Cardiac muscle cell (in vitro differentiated cells and primary cell): ENCODE data around the gene C19orf25. TPM values are rescaled to one million over a fixed set of nuclear protein-coding genes. Genes with fewer than 3 reads are reported as not detected.

Experiments used
- DNase-seq, 2 donors: peaks; one replicate each; pipeline versions ENCODE4 v3.0.0 to v3.0.0-alpha.2; 2010 to 2017; ENCODE audit warnings: low read depth in 1 of 2, low spot score in 1 of 2
- H3K27ac ChIP-seq: fragments of 200-600 bp; sonication (generic); 2 replicates; pipeline ENCODE4 v1.5.1; 2016
- H3K27me3 ChIP-seq: fragments of 200-600 bp; sonication (generic); 2 replicates; pipeline ENCODE4 v1.6.0; 2016; ENCODE audit warnings: control low read depth
- H3K36me3 ChIP-seq: fragments of 200-600 bp; sonication (generic); 2 replicates; pipeline ENCODE4 v1.5.1; 2016; ENCODE audit warnings: control low read depth
- H3K4me1 ChIP-seq: fragments of 200-600 bp; sonication (generic); 2 replicates; pipeline ENCODE4 v1.8.1; 2017; ENCODE audit warnings: low read depth, mild to moderate bottlenecking, mixed run types
- H3K4me3 ChIP-seq: fragments of 200-600 bp; sonication (generic); 2 replicates; pipeline ENCODE4 v1.5.1; 2016; ENCODE audit warnings: mild to moderate bottlenecking
- H3K9me3 ChIP-seq: fragments of 200-600 bp; sonication (generic); 2 replicates; pipeline ENCODE4 v1.5.1; 2017; ENCODE audit warnings: low read depth, mild to moderate bottlenecking, control low read depth
- polyA plus RNA-seq: library from polyadenylated mRNA; unstranded; fragments of >200 nt; fragmentation: Nextera tagmentation; extraction: Ambion mirVana; gene quantifications from 2 replicates; pipeline ENCODE4 v1.2.1, GENCODE V29; 2016
- total RNA-seq: library from RNA; depleted of rRNA; stranded (reverse); fragments of >200 nt; gene quantifications from 2 replicates; pipeline ENCODE4 v1.2.3, GENCODE V29; 2016
- TF ChIP-seq, protein P1 (sequence below): IDR thresholded peaks from 2 replicates; pipeline ENCODE4 v1.5.1; 2012; ENCODE audit warnings: low read depth, mild to moderate bottlenecking, low read length

C19orf25 gene
- total and polyA plus RNA-seq, 2 experiments from 2014 or later = 52.4 to 84.9 TPM

DNA sequence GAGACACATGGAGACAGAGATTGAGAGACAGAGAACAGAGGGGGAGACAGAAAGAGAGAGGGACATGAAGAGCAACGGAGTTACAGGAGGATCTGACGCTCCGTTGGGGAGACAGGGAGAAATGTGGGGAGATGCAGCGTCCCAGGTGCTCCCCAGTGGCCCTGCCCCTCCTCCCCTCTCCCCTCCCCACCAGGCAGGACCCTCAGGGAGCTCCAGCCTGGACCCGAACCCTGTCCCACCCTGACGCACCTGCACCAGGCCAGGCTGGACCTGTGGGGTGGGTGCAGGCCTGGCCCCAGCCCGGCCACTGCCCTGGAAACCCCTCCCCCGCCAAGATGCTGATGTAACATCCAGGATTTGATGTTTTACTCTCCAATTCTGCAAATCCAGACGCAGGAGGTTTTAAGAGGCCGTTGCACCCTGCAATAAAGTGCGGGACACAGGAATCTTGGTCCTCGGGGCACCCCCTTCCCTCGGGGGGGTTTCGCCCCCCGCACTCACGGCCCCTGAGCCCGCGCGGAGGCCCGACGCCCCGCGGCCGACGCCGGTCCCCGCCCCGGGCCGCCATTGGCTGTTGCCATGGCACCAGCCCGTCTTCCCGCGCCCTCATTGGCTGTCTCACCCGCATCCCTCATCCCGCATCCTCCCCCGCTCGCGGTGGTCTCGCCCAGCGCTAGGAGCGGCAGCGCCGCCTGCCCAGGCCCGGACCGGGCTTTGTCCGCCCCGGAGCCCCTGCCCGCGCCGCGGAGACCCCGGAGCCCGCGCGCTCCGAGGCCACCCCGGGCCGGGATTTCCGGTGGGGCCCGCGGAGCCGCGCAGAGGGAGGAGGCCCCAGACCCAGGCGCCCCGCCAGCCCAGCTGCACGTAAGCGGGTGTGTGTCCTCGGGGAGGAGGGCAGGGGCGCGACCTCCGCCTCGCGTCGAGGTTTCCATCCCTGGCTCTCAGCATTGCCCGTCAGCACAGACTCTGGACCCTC, 29.3 kb downstream of the C19orf25 start, which contains the start of gene APC2:
Gene APC2 (plus strand): TSS at position 655 of the 976 bp plus-strand sequence. CDS start 2,881 bp downstream, outside the sequence.
- Histone ChIP-seq H3K36me3 (no peaks in the 10 kb centered on the region), H3K9me3 (no peaks in the 10 kb centered on the region), H3K4me1 (peaks cover 5% of the 10 kb centered on the region), H3K4me3 (no peak within 1 kb of the TSS), H3K27ac (no peak within 1 kb of the TSS), H3K27me3 (peaks cover 95% of the 10 kb centered on the region)
- DNase-seq = peak in 1 of 2 donors; percentile 57
- TF ChIP-seq, protein P1, sequence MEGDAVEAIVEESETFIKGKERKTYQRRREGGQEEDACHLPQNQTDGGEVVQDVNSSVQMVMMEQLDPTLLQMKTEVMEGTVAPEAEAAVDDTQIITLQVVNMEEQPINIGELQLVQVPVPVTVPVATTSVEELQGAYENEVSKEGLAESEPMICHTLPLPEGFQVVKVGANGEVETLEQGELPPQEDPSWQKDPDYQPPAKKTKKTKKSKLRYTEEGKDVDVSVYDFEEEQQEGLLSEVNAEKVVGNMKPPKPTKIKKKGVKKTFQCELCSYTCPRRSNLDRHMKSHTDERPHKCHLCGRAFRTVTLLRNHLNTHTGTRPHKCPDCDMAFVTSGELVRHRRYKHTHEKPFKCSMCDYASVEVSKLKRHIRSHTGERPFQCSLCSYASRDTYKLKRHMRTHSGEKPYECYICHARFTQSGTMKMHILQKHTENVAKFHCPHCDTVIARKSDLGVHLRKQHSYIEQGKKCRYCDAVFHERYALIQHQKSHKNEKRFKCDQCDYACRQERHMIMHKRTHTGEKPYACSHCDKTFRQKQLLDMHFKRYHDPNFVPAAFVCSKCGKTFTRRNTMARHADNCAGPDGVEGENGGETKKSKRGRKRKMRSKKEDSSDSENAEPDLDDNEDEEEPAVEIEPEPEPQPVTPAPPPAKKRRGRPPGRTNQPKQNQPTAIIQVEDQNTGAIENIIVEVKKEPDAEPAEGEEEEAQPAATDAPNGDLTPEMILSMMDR = no peak

DNA sequence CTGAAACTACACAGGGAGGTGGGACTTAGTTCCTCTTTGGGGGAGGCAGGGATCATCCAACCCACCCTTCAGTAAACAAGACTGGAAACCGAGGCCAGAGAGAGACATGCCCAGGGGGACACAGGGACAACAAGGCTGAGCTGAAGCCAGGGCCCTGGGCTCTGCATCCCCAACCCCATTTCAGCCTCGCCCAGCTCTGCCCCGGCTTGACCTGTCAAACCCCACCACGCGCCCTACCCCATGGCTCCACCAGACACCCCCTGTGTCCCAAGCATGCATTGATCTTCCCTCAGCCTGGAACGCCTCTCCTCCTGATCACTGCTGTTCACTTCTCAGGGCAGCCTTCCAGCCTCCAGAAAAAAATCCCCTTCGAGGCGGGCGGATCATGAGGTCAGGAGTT, 31.1 kb downstream of the C19orf25 start:
- TF ChIP-seq, protein P1 = no peak
- DNase-seq = no peak
- no peaks in the 10 kb centered on the region for H3K36me3 ChIP-seq
- no peaks in the 10 kb centered on the region for H3K9me3 ChIP-seq
- peaks cover 77% of the 10 kb centered on the region for H3K27me3 ChIP-seq
- H3K4me3 ChIP-seq = no peak overlapping the region
- no peak overlapping the region for H3K27ac ChIP-seq
- peaks cover 5% of the 10 kb centered on the region for H3K4me1 ChIP-seq

DNA sequence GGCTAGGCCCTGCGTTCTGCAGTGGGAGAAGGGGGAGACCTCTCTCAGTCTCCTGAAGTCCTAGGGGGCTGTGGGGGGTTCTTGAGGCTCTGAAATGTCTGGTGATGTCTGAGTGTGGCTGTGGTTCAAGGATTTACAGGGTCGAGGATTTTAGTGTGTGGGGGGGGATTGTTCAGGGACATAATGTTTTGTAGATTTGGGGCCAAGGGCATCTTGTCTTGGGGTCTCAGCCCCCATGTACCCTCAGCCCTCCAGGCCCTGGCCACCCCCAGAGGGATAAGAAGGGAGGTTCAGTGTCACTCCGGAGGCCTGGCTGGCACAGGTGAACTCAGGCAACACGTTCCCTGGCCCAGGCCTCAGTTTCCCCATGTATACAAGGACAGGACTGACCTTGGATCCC, 31.5 kb downstream of the C19orf25 start:
- DNase-seq = no peak
- H3K27me3 ChIP-seq = peaks cover 73% of the 10 kb centered on the region
- no peaks in the 10 kb centered on the region for H3K9me3 ChIP-seq
- H3K4me3 ChIP-seq = no peak overlapping the region
- no peaks in the 10 kb centered on the region for H3K36me3 ChIP-seq
- H3K4me1 ChIP-seq = peaks cover 5% of the 10 kb centered on the region
- TF ChIP-seq, protein P1 = no peak
- no peak overlapping the region for H3K27ac ChIP-seq

DNA sequence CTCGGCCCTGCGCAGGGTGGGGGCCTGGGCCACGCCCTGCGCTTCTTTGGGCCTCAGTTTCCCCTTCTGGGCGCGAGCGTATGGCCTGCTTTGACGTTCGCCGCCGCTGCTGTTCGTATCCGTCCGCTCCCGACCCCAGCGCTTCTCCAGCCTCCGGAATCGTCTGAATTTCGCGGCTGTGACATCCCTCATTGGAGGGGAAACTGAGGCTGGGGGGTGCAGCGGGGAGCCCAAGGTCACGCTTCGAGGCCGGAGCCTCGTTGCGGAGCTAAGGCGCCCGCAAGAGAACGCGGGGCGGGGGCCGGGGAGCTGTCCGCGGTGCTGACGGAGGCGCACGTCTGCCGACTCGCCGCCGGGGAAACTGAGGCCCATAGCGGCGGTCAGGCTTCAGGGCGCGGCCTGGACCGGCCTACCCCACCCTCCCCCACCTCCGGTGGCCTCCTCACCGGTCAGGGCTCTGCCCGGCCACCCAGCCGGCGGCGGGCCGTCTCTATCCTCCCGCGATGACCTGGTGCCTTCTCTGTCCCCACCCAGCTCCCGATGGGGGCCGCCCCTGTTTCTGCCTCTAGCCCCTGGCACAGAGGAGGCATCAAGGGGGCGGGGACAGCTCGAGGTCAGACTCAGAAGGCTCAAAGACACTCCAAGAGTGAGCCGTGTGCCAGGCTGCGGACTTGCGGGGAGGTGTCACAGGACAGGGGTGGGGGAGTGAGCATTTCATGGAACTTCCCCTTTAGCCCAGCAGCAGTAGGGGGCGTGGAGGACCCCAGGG, 32.1 kb downstream of the C19orf25 start:
- Histone ChIP-seq H3K4me3 (peak overlapping the region; percentile 53), H3K9me3 (no peaks in the 10 kb centered on the region), H3K27ac (no peak overlapping the region), H3K36me3 (no peaks in the 10 kb centered on the region), H3K27me3 (peaks cover 67% of the 10 kb centered on the region), H3K4me1 (peaks cover 5% of the 10 kb centered on the region)
- DNase-seq = peak in 1 of 2 donors; percentile 71
- TF ChIP-seq, protein P1 = no peak

DNA sequence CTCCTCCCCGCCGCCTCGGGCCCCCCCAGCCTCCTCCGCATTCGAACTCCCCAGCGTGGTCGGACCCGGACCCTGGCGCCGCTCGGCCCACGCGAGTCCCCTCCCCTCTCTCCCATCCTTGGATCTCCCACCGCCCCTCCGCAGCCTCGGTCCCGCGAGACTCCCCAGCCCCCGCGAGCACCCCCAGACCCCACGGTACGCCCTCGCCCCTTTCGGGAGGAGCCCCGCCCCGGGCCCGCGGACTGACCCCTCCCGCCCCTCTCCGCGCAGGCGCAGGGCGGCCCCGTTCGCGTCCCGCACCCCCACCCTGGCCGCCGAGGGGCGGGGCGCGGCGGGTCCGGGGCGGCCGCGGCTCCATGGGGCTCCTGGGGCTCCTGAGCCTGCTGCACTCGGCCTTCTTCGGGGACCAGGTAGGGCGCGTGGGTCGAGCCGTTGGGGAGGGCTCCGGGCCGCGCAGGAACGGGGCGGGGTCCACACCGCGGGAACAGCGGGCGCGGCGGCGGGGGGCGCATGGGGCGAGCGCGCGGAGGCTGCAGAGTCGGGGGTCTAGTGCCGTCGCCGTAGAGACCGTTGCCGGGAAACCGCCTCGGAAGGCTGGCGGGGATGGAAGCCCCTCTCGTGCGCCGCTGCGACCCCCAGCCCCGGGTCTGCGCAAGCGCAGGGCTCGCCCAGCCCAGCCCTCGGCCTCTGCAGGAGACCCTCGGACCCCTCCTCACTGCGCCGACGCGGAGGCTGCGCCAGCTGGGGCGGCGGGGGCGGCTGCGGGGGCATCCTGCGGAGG, 32.9 kb downstream of the C19orf25 start:
- Histone ChIP-seq H3K4me1 (peaks cover 5% of the 10 kb centered on the region), H3K9me3 (no peaks in the 10 kb centered on the region), H3K4me3 (peak overlapping the region; percentile 53), H3K27me3 (peaks cover 59% of the 10 kb centered on the region), H3K27ac (no peak overlapping the region), H3K36me3 (peaks cover 5% of the 10 kb centered on the region)
- TF ChIP-seq, protein P1 = no peak
- DNase-seq = peak in 1 of 2 donors; percentile 74
